Hepatocyte (in vitro differentiated cells): ENCODE data around the gene CPLANE1.

Experiments
- CTCF ChIP-seq: fragments of 200-600 bp; sonication (generic); IDR thresholded peaks from 2 replicates; pipeline ENCODE4 v1.5.1; 2016; ENCODE audit warnings: antibody characterized with exemption, mild to moderate bottlenecking; ENCODE audit not compliant: poor library complexity
- EZH2 ChIP-seq: fragments of 200-600 bp; sonication (generic); IDR thresholded peaks from 2 replicates; pipeline ENCODE4 v1.6.1; 2016; ENCODE audit warnings: antibody characterized with exemption, mild to moderate bottlenecking, borderline replicate concordance
- EZH2phosphoT487 ChIP-seq: fragments of 200-600 bp; sonication (generic); IDR thresholded peaks from one replicate; pipeline ENCODE4 v1.6.1; 2018; ENCODE audit warnings: antibody characterized with exemption, mild to moderate bottlenecking, low read depth, moderate library complexity; ENCODE audit not compliant: unreplicated experiment, severe bottlenecking

- TF ChIP-seq CTCF (no peak), EZH2phosphoT487 (no peak), EZH2 (no peak)
These were observed 127.7 kb downstream of the CPLANE1 start for GRCh38 chr5:37121465-37121864.
